Endothelial cell of umbilical vein (primary cell): ENCODE measurements around the gene DRP2. TPM values are rescaled to one million over a fixed set of nuclear protein-coding genes. Genes with fewer than 3 reads are reported as not detected.

Source experiments
- BruUV-seq: library from RNA; stranded (reverse); fragments of 400-500 nt; replicated peaks from 2 replicates; lab custom pipeline; 2021; lab: Mats Ljungman, UMichigan
- CTCF ChIA-PET: fragments of 300-600, 350-600 bp; sonication (Branson Sonifier 250); formaldehyde crosslinking; loops from one replicate; lab custom pipeline; 2021; ENCODE audit warnings: antibody characterized with exemption, inconsistent platforms; lab: Charles Lee
- POLR2A ChIA-PET: fragments of 300-600, 350-600 bp; sonication (Branson Sonifier 250); formaldehyde crosslinking; loops from one replicate; lab custom pipeline; 2021; ENCODE audit warnings: antibody characterized with exemption, inconsistent platforms; lab: Charles Lee
- DNase-seq: peaks from one replicate; pipeline ENCODE4 v3.0.0-alpha.2; 2011; ENCODE audit warnings: low read depth, low spot score
- FAIRE-seq: peaks from 2 replicates; lab custom pipeline; 2011; peaks lifted over from hg19 to GRCh38; lab: Jason Lieb, UNC
- H2AFZ ChIP-seq: 2 replicates; pipeline ENCODE4 v1.6.0; 2012; ENCODE audit warnings: low read depth, low read length, control low read depth, inconsistent platforms
- H3K27ac ChIP-seq: 2 replicates; pipeline ENCODE4 v1.5.1; 2011; ENCODE audit warnings: low read depth, mild to moderate bottlenecking, control low read depth, low read length, moderate library complexity; ENCODE audit not compliant: insufficient read depth
- H3K27me3 ChIP-seq, 2 experiments: 2 replicates each; pipeline versions ENCODE4 v1.6.0 to v1.6.1; 2011; ENCODE audit warnings: low read length in 2 of 2, mixed read lengths in 1 of 2; ENCODE audit not compliant: control insufficient read depth in 2 of 2, insufficient read depth in 2 of 2
- H3K36me3 ChIP-seq, 2 experiments: 2 replicates in 1 of 2; 3 replicates in 1 of 2; pipeline ENCODE4 v1.5.1; 2011; ENCODE audit warnings: low read length in 2 of 2, mild to moderate bottlenecking in 1 of 2, moderate library complexity in 1 of 2; ENCODE audit not compliant: control insufficient read depth in 2 of 2, insufficient read depth in 2 of 2; ENCODE audit errors: extremely low read depth in 1 of 2
- H3K4me1 ChIP-seq: 3 replicates; pipeline ENCODE4 v1.5.1; 2011; ENCODE audit warnings: mild to moderate bottlenecking, low read length; ENCODE audit not compliant: control insufficient read depth, insufficient read depth; ENCODE audit errors: extremely low read depth
- H3K4me2 ChIP-seq: 2 replicates; pipeline ENCODE4 v1.6.1; 2011; ENCODE audit warnings: low read length, control low read depth, mixed read lengths; ENCODE audit not compliant: insufficient read depth
- H3K4me3 ChIP-seq, 3 experiments: fragments of 200-600 bp in 1 of 3; sonication (generic), shearing (Covaris generic) in 1 of 3; replicated peaks in 1 of 3; 2 replicates each; pipeline ENCODE4 v1.5.1; 2011 to 2016; ENCODE audit warnings: control low read depth in 3 of 3, low read length in 3 of 3, mild to moderate bottlenecking in 2 of 3, inconsistent platforms in 1 of 3, low read depth in 1 of 3, moderate library complexity in 1 of 3; ENCODE audit not compliant: insufficient read depth in 1 of 3
- H3K79me2 ChIP-seq: 2 replicates; pipeline ENCODE4 v1.6.0; 2012; ENCODE audit warnings: low read length, inconsistent platforms; ENCODE audit not compliant: control insufficient read depth, insufficient read depth
- H3K9ac ChIP-seq: replicated peaks from 2 replicates; pipeline ENCODE3; 2011; ENCODE audit warnings: low read length, control low read depth; ENCODE audit not compliant: insufficient read depth; ENCODE audit errors: extremely low read depth
- H3K9me1 ChIP-seq: replicated peaks from 3 replicates; pipeline ENCODE4 v1.6.0; 2011; ENCODE audit warnings: mild to moderate bottlenecking, low read length; ENCODE audit not compliant: control insufficient read depth, insufficient read depth; ENCODE audit errors: extremely low read depth
- H3K9me3 ChIP-seq: replicated peaks from 2 replicates; pipeline ENCODE4 v1.5.1; 2012; ENCODE audit warnings: low read length, inconsistent platforms; ENCODE audit not compliant: control insufficient read depth, insufficient read depth
- H4K20me1 ChIP-seq: replicated peaks from 2 replicates; pipeline ENCODE3; 2011; ENCODE audit warnings: mild to moderate bottlenecking, low read length; ENCODE audit not compliant: control insufficient read depth, insufficient read depth; ENCODE audit errors: extremely low read depth
- CTCF ChIP-seq, 2 donors: IDR thresholded peaks; 1 replicate in 1 of 2; 2 replicates in 1 of 2; pipeline ENCODE4 v1.5.1; 2011; ENCODE audit warnings: low read length in 2 of 2, mild to moderate bottlenecking in 2 of 2, moderate library complexity in 2 of 2, control low read depth in 1 of 2, inconsistent platforms in 1 of 2, low read depth in 1 of 2; ENCODE audit not compliant: insufficient read depth in 1 of 2; ENCODE audit errors: extremely low read depth in 1 of 2
- EZH2 ChIP-seq: IDR thresholded peaks from 2 replicates; pipeline ENCODE4 v1.6.1; 2012; ENCODE audit warnings: borderline replicate concordance, low read depth, mild to moderate bottlenecking, moderate library complexity, low read length, inconsistent platforms; ENCODE audit not compliant: severe bottlenecking
- FOS ChIP-seq: IDR thresholded peaks from 2 replicates; pipeline ENCODE4 v1.6.1; 2011; ENCODE audit warnings: mild to moderate bottlenecking, low read length, moderate library complexity, borderline replicate concordance; ENCODE audit not compliant: insufficient read depth
- GATA2 ChIP-seq: IDR thresholded peaks from 2 replicates; pipeline ENCODE4 v1.7.0; 2011; ENCODE audit warnings: low read depth, mild to moderate bottlenecking, moderate library complexity, mixed read lengths, low read length; ENCODE audit not compliant: insufficient read length, insufficient read depth
- JUN ChIP-seq: IDR thresholded peaks from 2 replicates; pipeline ENCODE4 v1.6.1; 2011; ENCODE audit warnings: borderline replicate concordance, low read depth; ENCODE audit not compliant: insufficient read length, insufficient read depth
- MAX ChIP-seq: IDR thresholded peaks from 2 replicates; pipeline ENCODE4 v1.6.1; 2011; ENCODE audit not compliant: insufficient read depth, insufficient read length
- MYC ChIP-seq: IDR thresholded peaks from one replicate; pipeline ENCODE4 v1.6.1; 2011; ENCODE audit warnings: mild to moderate bottlenecking, low read depth, low read length
- POLR2A ChIP-seq: IDR thresholded peaks from 2 replicates; pipeline ENCODE4 v1.6.1; 2012; ENCODE audit warnings: low read depth, mild to moderate bottlenecking, control low read depth, low read length
- POLR2AphosphoS5 ChIP-seq: IDR thresholded peaks from 2 replicates; pipeline ENCODE4 v1.6.1; 2012; ENCODE audit warnings: low read depth, mild to moderate bottlenecking, control low read depth, low read length, moderate library complexity; ENCODE audit not compliant: insufficient read depth
- dilution Hi-C: fragments of 300-500 bp; cut with MboI; formaldehyde crosslinking; loops from one replicate; pipeline ENCODE4 v1.15.0; 2019; ENCODE audit warnings: low sequenced_read_pairs; ENCODE audit not compliant: extremely low pct_ligation_motif_present
- intact Hi-C: fragments of 100-400 bp; cut with micrococcal nuclease; formaldehyde crosslinking; loops from one replicate; pipeline ENCODE4 v1.10.0; 2022
- polyA plus RNA-seq, 4 experiments: library from polyadenylated mRNA; depleted of rRNA in 3 of 4; stranded (reverse) in 3 of 4; unstranded in 1 of 4; fragments of >200 nt; gene quantifications; 2 replicates each; pipeline versions ENCODE4 v1.2.1 to v1.2.3, GENCODE V29; 2011 to 2012; ENCODE audit warnings: missing spikeins in 1 of 4
- total RNA-seq: library from RNA; stranded (reverse); gene quantifications from 2 replicates; pipeline ENCODE4 v1.2.3, GENCODE V29; 2021

DRP2 gene
- total and polyA plus RNA-seq, 2 donors (not counting 3 experiments of a cell fraction or from before 2014, with no cell fraction given): 0.17 to 0.31 TPM

GRCh38 chrX:101191217-101191750 lies 28.3 kb upstream of the DRP2 start:
- Histone ChIP-seq H4K20me1 (no peaks in the 10 kb centered on the region), H3K9me1 (no peaks in the 10 kb centered on the region), H2AFZ (peak overlapping the region; percentile 95), H3K9me3 (no peaks in the 10 kb centered on the region), H3K9ac (peak overlapping the region; percentile 16), H3K4me3 (peak overlapping the region in 1 of 3 experiments; percentile 28), H3K4me2 (no peak overlapping the region), H3K27me3 (no peaks in the 10 kb centered on the region), H3K36me3 (no peaks in the 10 kb centered on the region), H3K4me1 (peaks cover 4% of the 10 kb centered on the region), H3K79me2 (no peaks in the 10 kb centered on the region), H3K27ac (no peak overlapping the region)
- peak; percentile 29 for DNase-seq
- dilution Hi-C loops (no loop called here), intact Hi-C loops (no loop called here)
- FAIRE-seq: peak; percentile 33
- POLR2A ChIA-PET: no interaction called here
- TF ChIP-seq CTCF (IDR thresholded peaks at IDR 0.05; ENCODE audit: extremely low read depth in 1 of 2, insufficient read depth in 1 of 2, low read depth in 1 of 2, low read length in 2 of 2): no peak
- no peak for TF ChIP-seq JUN
- TF ChIP-seq MAX: no peak
- TF ChIP-seq MYC: no peak
- no peak for TF ChIP-seq POLR2A
- TF ChIP-seq POLR2AphosphoS5: no peak
- TF ChIP-seq FOS: no peak
- TF ChIP-seq EZH2: no peak
- no peak for TF ChIP-seq GATA2
- CTCF ChIA-PET: no interaction called here
- BruUV-seq: no TSS peak
